Inflammatory macrophage (primary cell): ENCODE data around the gene USP2.
"Not testable (repeated sequence)": the region's sequence is repeated elsewhere in the genome, so short reads cannot be mapped to it uniquely, and the experiment has no call there.

Experiments used
- DNase-seq, 2 donors: peaks; one replicate each; pipeline ENCODE4 v3.0.0-alpha.2; 2020 to 2022

Gene USP2

GRCh38 chr11:119412072-119412471 lies 30.6 kb upstream of the USP2 start:
- no peak for DNase-seq

GRCh38 chr11:119410501-119410900 lies 29.0 kb upstream of the USP2 start:
- no peak for DNase-seq

DNA sequence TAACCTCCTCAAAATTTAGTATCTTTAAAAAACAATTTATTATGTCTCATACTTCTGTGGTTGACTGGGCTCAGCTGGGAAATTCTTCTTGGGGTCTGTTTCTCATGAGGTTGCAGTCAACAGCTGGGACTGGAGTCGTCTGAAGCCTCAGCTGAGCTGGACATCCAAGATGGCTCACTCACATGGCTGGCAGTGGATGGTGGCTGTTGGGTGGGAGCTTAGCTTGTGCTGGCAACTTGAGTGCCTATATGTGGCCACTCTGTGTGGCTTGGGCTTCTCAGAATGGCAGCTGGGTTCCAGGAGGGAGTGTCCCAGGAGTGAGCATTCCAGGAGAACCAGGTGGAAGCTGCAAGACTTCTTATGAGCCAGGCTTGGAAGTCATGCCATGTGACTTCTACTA lies 28.2 kb upstream of the USP2 start:
- DNase-seq, result no peak

GRCh38 chr11:119406005-119406404 lies 24.5 kb upstream of the USP2 start:
- peak in 1 of 2 donors; percentile 4 for DNase-seq

GRCh38 chr11:119405448-119405847 lies 24.0 kb upstream of the USP2 start:
- not testable (repeated sequence) for DNase-seq

- DNase-seq, result no peak
These were observed 23.4 kb upstream of the USP2 start for GRCh38 chr11:119404872-119405271.

DNA sequence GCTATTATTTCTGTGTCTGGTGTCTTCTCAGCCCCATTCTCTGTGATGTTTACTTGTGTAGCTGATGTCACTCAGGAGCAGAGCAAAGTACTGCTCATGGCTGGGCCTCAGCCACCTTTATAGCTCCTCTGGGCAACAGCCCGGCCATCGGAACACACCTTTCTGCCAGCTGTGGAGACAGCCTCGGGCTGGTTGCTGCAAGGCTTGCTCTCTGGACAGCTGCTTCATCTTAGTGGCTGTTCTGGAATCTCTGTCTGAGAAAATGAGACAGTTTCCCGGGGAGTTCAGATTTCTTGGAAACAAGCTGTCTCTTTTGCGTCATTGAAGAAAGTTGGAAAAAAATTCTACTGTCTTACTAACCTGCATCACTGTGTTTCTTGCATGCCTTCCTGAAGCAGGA lies 21.5 kb upstream of the USP2 start:
- DNase-seq, result no peak

- DNase-seq, result no peak
These were observed 21.0 kb upstream of the USP2 start for GRCh38 chr11:119402470-119402869.

GRCh38 chr11:119400860-119401259 lies 19.4 kb upstream of the USP2 start:
- no peak for DNase-seq

DNA sequence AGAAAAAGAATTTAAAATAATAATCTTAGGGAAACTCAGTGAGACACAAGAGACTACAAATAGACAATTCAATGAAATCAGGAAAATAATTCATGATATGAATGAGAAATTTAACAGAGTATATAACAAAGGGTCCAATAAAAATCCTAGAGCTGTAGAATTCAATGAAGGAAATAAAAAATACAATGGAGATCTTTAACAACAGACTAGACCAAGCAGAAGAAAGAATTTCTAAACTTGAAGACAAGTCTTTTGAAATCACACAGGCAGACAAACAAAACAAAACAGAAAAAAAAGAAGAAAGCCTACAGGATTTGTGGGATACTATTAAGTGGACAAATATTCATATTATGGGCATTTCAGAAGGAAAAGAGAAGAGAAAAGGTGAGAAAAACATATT lies 16.2 kb upstream of the USP2 start:
- DNase-seq, result no peak

- no peak for DNase-seq
These were observed 15.3 kb upstream of the USP2 start for GRCh38 chr11:119396835-119397234.

- no peak for DNase-seq
These were observed 9.8 kb upstream of the USP2 start for GRCh38 chr11:119391275-119391674.

DNA sequence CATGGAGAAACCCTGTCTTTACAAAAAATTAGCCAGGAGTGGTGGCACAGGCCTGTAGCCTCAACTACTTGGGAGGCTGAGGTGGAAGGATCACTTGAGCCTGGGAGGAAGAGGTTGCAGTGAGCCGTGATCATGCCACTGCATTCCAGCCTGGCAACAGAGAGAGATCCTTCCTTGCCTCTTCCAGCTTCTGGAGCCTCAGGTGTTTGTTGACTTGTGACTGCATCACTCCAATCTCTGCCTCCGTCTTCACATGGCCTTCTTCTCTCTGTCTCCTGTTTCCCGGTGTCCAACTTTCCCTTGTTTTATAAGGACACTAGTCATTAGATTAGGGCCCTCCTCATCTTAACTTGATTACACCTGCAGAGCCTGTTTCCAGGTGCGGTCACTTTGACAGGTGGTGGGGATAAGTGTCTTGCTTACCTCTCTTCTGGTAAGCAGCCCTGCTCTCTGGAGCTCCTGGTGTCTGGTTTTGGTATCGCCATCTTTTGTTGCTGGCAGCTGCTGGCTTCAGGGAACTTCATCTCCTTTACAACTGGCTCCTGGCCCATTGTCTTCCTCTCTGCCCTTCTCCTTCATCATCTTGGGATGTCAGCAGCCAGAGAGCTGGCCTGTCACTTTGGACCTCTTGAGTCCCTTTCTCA lies 8.2 kb upstream of the USP2 start:
- no peak for DNase-seq

GRCh38 chr11:119388103-119388502 lies 6.6 kb upstream of the USP2 start:
- DNase-seq, result no peak

DNA sequence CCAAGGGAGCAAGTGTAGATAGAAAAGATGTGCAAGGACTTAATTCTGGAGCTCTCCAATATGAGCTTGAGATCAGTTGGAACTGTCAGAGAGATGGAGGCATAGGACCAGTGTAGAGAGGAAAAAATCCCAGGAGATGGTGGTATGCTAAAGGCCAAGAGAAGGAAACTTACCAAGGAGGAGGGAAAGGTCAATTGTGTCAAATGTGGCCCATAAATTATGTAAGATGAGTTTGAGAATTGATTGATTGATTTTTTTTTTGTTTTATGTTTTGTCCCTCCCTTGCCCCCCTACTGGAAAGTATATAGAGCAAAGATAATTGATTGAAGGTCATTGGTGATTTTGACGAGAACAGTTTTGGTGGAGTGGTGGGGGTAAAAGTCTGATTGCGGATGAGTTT lies 2.8 kb upstream of the USP2 start:
- no peak for DNase-seq

GRCh38 chr11:119382513-119382912 lies 1.0 kb upstream of the USP2 start:
- not testable (repeated sequence) for DNase-seq

- no peak for DNase-seq
These were observed 611 bp upstream of the USP2 start for GRCh38 chr11:119382101-119382500.

GRCh38 chr11:119380827-119381180 lies 686 bp downstream of the USP2 start:
- DNase-seq, result no peak

- no peak for DNase-seq
These were observed 1.2 kb downstream of the USP2 start for GRCh38 chr11:119380160-119380826.

- DNase-seq, result no peak
These were observed 2.5 kb downstream of the USP2 start for GRCh38 chr11:119378851-119379465.

- DNase-seq, result no peak
These were observed 3.4 kb downstream of the USP2 start for GRCh38 chr11:119377961-119378667.

- DNase-seq, result no peak
These were observed 4.2 kb downstream of the USP2 start for GRCh38 chr11:119377112-119377901.
